AG09309 (cell line): Measurements from ENCODE around the gene FSD2.
"Not testable (repeated sequence)": the region's sequence is repeated elsewhere in the genome, so short reads cannot be mapped to it uniquely, and the experiment has no call there.

ENCODE experiments used
- DNase-seq: peaks from one replicate; pipeline ENCODE4 v3.0.0-alpha.2; 2010; ENCODE audit warnings: low read depth
- H3K4me3 ChIP-seq: 2 replicates; pipeline ENCODE4 v1.5.1; 2011; ENCODE audit warnings: mild to moderate bottlenecking, low read depth, low read length, moderate library complexity; ENCODE audit not compliant: control insufficient read depth
- CTCF ChIP-seq: IDR thresholded peaks from 2 replicates; pipeline ENCODE4 v1.5.1; 2011; ENCODE audit warnings: mild to moderate bottlenecking, low read depth, low read length, inconsistent platforms; ENCODE audit not compliant: insufficient read depth, control insufficient read depth; ENCODE audit errors: missing control alignments

Gene FSD2

GRCh38 chr15:82709081-82709420 lies 96.8 kb downstream of the FSD2 start:
- H3K4me3 ChIP-seq = peak overlapping the region; percentile 51
- TF ChIP-seq CTCF = no peak
- DNase-seq = no peak

GRCh38 chr15:82705856-82706255 lies 100.0 kb downstream of the FSD2 start:
- DNase-seq = not testable (repeated sequence)

More at GRCh38 chr15:82705856-82706255, 100.0 kb downstream of the FSD2 start:
- not testable (repeated sequence) for H3K4me3 ChIP-seq
